DND-41 (cell line): ENCODE measurements around the gene FAM83E.
A peak's percentile ranks its signal among the peaks of the same experiment; 100 is the strongest.

Source experiments
- ATAC-seq: fragments of 200-7000 bp; cut with Tn5 transposase; 3 replicates; pipeline ENCODE4 v1.9.1; 2021; ENCODE audit warnings: low read depth; ENCODE audit not compliant: insufficient read depth
- DNase-seq: peaks from one replicate; pipeline ENCODE4 v3.0.0-alpha.2; 2020
- H2AFZ ChIP-seq: 2 replicates; pipeline ENCODE4 v1.6.0; 2012; ENCODE audit warnings: low read depth, low read length
- H3K27ac ChIP-seq: 2 replicates; pipeline ENCODE4 v1.5.1; 2012; ENCODE audit warnings: low read length, inconsistent platforms
- H3K27me3 ChIP-seq: fragments of 200-600 bp; sonication (generic); 2 replicates; pipeline ENCODE4 v1.6.0; 2012; ENCODE audit warnings: low read length, mild to moderate bottlenecking, inconsistent platforms; ENCODE audit not compliant: insufficient read depth, poor library complexity
- H3K36me3 ChIP-seq: 2 replicates; pipeline ENCODE4 v1.5.1; 2012; ENCODE audit warnings: low read length, inconsistent platforms; ENCODE audit not compliant: insufficient read depth
- H3K4me1 ChIP-seq: 2 replicates; pipeline ENCODE4 v1.5.1; 2012; ENCODE audit warnings: mild to moderate bottlenecking, low read length; ENCODE audit not compliant: insufficient read depth
- H3K4me2 ChIP-seq: 2 replicates; pipeline ENCODE4 v1.6.0; 2012; ENCODE audit warnings: mild to moderate bottlenecking, moderate library complexity, low read length, inconsistent platforms; ENCODE audit not compliant: insufficient read depth
- H3K4me3 ChIP-seq, 2 experiments: fragments of 200-600 bp in 1 of 2; shearing (Covaris generic) in 1 of 2; 2 replicates each; pipeline ENCODE4 v1.5.1; 2012 to 2016; ENCODE audit warnings: inconsistent platforms in 2 of 2, low read length in 2 of 2, mild to moderate bottlenecking in 2 of 2, low read depth in 1 of 2, moderate library complexity in 1 of 2
- H3K79me2 ChIP-seq: 2 replicates; pipeline ENCODE4 v1.6.0; 2012; ENCODE audit warnings: low read length, inconsistent platforms; ENCODE audit not compliant: insufficient read depth
- H3K9ac ChIP-seq: 2 replicates; pipeline ENCODE4 v1.6.0; 2012; ENCODE audit warnings: low read depth, mild to moderate bottlenecking, inconsistent platforms, low read length, moderate library complexity
- H3K9me3 ChIP-seq: 2 replicates; pipeline ENCODE4 v1.5.1; 2012; ENCODE audit warnings: low read length, moderate library complexity, mild to moderate bottlenecking, inconsistent platforms; ENCODE audit not compliant: insufficient read depth, severe bottlenecking
- H4K20me1 ChIP-seq: 2 replicates; pipeline ENCODE4 v1.6.0; 2012; ENCODE audit warnings: low read length; ENCODE audit not compliant: insufficient read depth
- EZH2 ChIP-seq: IDR thresholded peaks from 3 replicates; pipeline ENCODE4 v1.6.1; 2012; ENCODE audit warnings: borderline replicate concordance, low read depth, mild to moderate bottlenecking, moderate library complexity, low read length, inconsistent platforms; ENCODE audit not compliant: severe bottlenecking
- TF ChIP-seq, protein P1 (sequence below): IDR thresholded peaks from 2 replicates; pipeline ENCODE4 v1.5.1; 2012; ENCODE audit warnings: borderline replicate concordance, low read length, moderate library complexity, mild to moderate bottlenecking; ENCODE audit not compliant: poor library complexity, severe bottlenecking; ENCODE audit errors: extremely low read depth

FAM83E gene

GRCh38 chr19:48618278-48618915 is 3.5 kb upstream of the FAM83E start:
- no peak for TF ChIP-seq EZH2
- TF ChIP-seq, protein P1, sequence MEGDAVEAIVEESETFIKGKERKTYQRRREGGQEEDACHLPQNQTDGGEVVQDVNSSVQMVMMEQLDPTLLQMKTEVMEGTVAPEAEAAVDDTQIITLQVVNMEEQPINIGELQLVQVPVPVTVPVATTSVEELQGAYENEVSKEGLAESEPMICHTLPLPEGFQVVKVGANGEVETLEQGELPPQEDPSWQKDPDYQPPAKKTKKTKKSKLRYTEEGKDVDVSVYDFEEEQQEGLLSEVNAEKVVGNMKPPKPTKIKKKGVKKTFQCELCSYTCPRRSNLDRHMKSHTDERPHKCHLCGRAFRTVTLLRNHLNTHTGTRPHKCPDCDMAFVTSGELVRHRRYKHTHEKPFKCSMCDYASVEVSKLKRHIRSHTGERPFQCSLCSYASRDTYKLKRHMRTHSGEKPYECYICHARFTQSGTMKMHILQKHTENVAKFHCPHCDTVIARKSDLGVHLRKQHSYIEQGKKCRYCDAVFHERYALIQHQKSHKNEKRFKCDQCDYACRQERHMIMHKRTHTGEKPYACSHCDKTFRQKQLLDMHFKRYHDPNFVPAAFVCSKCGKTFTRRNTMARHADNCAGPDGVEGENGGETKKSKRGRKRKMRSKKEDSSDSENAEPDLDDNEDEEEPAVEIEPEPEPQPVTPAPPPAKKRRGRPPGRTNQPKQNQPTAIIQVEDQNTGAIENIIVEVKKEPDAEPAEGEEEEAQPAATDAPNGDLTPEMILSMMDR = no peak
- Histone ChIP-seq H3K4me1 (peaks cover 55% of the 10 kb centered on the region), H3K4me3 (peak overlapping the region; percentile 77 to 92; a peak in 3 of 4 replicates), H3K27me3 (no peaks in the 10 kb centered on the region), H2AFZ (peak overlapping the region; percentile 70), H3K4me2 (peak overlapping the region; percentile 87), H3K36me3 (peaks cover 49% of the 10 kb centered on the region), H3K79me2 (peaks cover 61% of the 10 kb centered on the region), H3K9me3 (no peaks in the 10 kb centered on the region), H4K20me1 (peaks cover 48% of the 10 kb centered on the region), H3K9ac (peak overlapping the region; percentile 91), H3K27ac (peak overlapping the region; percentile 90)
- ATAC-seq (no peak), DNase-seq (no peak)

- ATAC-seq (no peak), DNase-seq (no peak)
- peaks cover 47% of the 10 kb centered on the region for H3K36me3 ChIP-seq
- TF ChIP-seq, protein P1 = peak; percentile 2
- no peak for TF ChIP-seq EZH2
- H3K9me3 ChIP-seq = no peaks in the 10 kb centered on the region
- H3K4me3 ChIP-seq = peak overlapping the region; percentile 77 to 92; a peak in 3 of 4 replicates
- peak overlapping the region; percentile 87 for H3K4me2 ChIP-seq
- no peak overlapping the region for H2AFZ ChIP-seq
- H4K20me1 ChIP-seq = peaks cover 50% of the 10 kb centered on the region
- peaks cover 44% of the 10 kb centered on the region for H3K4me1 ChIP-seq
- H3K27me3 ChIP-seq = no peaks in the 10 kb centered on the region
- peaks cover 55% of the 10 kb centered on the region for H3K79me2 ChIP-seq
- peak overlapping the region; percentile 91 for H3K9ac ChIP-seq
- peak overlapping the region; percentile 90 for H3K27ac ChIP-seq
These were observed 2.5 kb upstream of the FAM83E start for GRCh38 chr19:48617146-48617937.

- peak overlapping the region; percentile 87 for H3K4me2 ChIP-seq
- peak overlapping the region in 1 of 2 experiments; percentile 77; a peak in 1 of 4 replicates for H3K4me3 ChIP-seq
- H2AFZ ChIP-seq = no peak overlapping the region
- no peaks in the 10 kb centered on the region for H3K9me3 ChIP-seq
- peaks cover 50% of the 10 kb centered on the region for H4K20me1 ChIP-seq
- TF ChIP-seq EZH2 = no peak
- TF ChIP-seq, protein P1 = no peak
- peak overlapping the region; percentile 91; the same call in 1 of the 2 replicates for H3K9ac ChIP-seq
- H3K79me2 ChIP-seq = peaks cover 53% of the 10 kb centered on the region
- no peak overlapping the region for H3K27ac ChIP-seq
- ATAC-seq (no peak), DNase-seq (no peak)
- H3K27me3 ChIP-seq = no peaks in the 10 kb centered on the region
- H3K4me1 ChIP-seq = peaks cover 40% of the 10 kb centered on the region
- H3K36me3 ChIP-seq = peaks cover 45% of the 10 kb centered on the region
These were observed 1.7 kb upstream of the FAM83E start for GRCh38 chr19:48616491-48617056.
